GM12892 (cell line): ENCODE measurements around the gene IFI27.

Experiments used
- POLR2A ChIP-seq: IDR thresholded peaks from 2 replicates; pipeline ENCODE4 v1.6.1; 2011; ENCODE audit warnings: low read depth, low read length, control low read depth
- POLR2AphosphoS5 ChIP-seq: IDR thresholded peaks from 2 replicates; pipeline ENCODE4 v1.6.1; 2011; ENCODE audit warnings: low read depth, low read length, control low read depth
- TAF1 ChIP-seq: IDR thresholded peaks from 2 replicates; pipeline ENCODE4 v1.6.1; 2011; ENCODE audit warnings: low read depth, mild to moderate bottlenecking, control low read depth, low read length, borderline replicate concordance

- no peak for TF ChIP-seq POLR2AphosphoS5
- no peak for TF ChIP-seq TAF1
- no peak for TF ChIP-seq POLR2A
Measured at GRCh38 chr14:94077823-94078222, 32.7 kb upstream of the IFI27 start.
